ENCODE results near the gene EEF1AKMT1. TPM values are rescaled to one million over a fixed set of nuclear protein-coding genes. Genes with fewer than 3 reads are reported as not detected.

Gene EEF1AKMT1
- total RNA-seq, 1 donor from 2014 or later, result 12.3 TPM

- TF ChIP-seq, protein P1, sequence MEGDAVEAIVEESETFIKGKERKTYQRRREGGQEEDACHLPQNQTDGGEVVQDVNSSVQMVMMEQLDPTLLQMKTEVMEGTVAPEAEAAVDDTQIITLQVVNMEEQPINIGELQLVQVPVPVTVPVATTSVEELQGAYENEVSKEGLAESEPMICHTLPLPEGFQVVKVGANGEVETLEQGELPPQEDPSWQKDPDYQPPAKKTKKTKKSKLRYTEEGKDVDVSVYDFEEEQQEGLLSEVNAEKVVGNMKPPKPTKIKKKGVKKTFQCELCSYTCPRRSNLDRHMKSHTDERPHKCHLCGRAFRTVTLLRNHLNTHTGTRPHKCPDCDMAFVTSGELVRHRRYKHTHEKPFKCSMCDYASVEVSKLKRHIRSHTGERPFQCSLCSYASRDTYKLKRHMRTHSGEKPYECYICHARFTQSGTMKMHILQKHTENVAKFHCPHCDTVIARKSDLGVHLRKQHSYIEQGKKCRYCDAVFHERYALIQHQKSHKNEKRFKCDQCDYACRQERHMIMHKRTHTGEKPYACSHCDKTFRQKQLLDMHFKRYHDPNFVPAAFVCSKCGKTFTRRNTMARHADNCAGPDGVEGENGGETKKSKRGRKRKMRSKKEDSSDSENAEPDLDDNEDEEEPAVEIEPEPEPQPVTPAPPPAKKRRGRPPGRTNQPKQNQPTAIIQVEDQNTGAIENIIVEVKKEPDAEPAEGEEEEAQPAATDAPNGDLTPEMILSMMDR (IDR thresholded peaks at IDR 0.05), result no peak
- TF ChIP-seq EZH2phosphoT487 (IDR thresholded peaks at IDR 0.05) (no peak), EZH2 (IDR thresholded peaks at IDR 0.05) (no peak)
- Histone ChIP-seq H3F3A (ENCODE audit: low read depth) (no peaks in the 10 kb centered on the region), H4K20me1 (ENCODE audit: low read depth) (no peaks in the 10 kb centered on the region), H3K9me3 (ENCODE audit: low read depth) (no peaks in the 10 kb centered on the region), H3K27ac (no peak overlapping the region), H3K36me3 (peaks cover 12% of the 10 kb centered on the region), H3K4me1 (no peaks in the 10 kb centered on the region), H3K4me3 (no peak overlapping the region), H2AFZ (replicated peaks) (no peak overlapping the region), H3K9ac (no peak overlapping the region), H3K27me3 (no peaks in the 10 kb centered on the region), H3K4me2 (no peak overlapping the region), H3K79me2 (ENCODE audit: low read depth) (no peaks in the 10 kb centered on the region)
- Mint-ChIP-seq H3K27me3 (ENCODE audit: insufficient read depth, low read depth) (no peaks in the 10 kb centered on the region), H3K4me3 (no peak overlapping the region), H3K4me1 (no peaks in the 10 kb centered on the region), H3K9me3 (no peaks in the 10 kb centered on the region), H3K36me3 (peaks cover 16% of the 10 kb centered on the region), H3K27ac (no peak overlapping the region)
- DNase-seq (ENCODE audit: low spot score), result no peak
Observed at GRCh38 chr13:20812890-20813289, 39.1 kb upstream of the EEF1AKMT1 start.

DNA sequence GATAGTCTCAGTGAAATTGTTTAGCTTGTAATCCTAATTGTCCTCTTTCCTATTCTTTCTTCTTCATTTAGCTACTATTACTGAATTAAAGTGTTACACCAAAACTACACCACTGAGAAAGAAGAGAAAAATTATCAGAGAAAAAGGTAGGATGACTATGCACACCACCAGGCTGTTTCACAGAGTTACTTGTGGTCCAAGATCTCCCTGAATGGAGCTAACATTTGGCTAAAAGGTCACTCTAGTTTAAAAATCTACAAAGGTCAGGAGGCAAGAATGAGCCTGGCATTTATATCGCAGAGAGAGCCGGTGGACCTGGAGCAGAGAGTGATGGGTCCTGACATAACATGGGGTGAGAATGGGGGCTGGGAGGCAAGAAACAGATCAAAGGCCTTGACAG is 37.0 kb upstream of the EEF1AKMT1 start:
- no peak overlapping the region for H3K4me3 ChIP-seq
- H2AFZ ChIP-seq (replicated peaks), result no peak overlapping the region
- H3K4me1 ChIP-seq, result no peaks in the 10 kb centered on the region
- no peaks in the 10 kb centered on the region for H3K9me3 Mint-ChIP-seq
- no peaks in the 10 kb centered on the region for H3F3A ChIP-seq (ENCODE audit: low read depth)
- no peaks in the 10 kb centered on the region for H3K9me3 ChIP-seq (ENCODE audit: low read depth)
- no peak overlapping the region for H3K27ac ChIP-seq
- no peaks in the 10 kb centered on the region for H3K27me3 ChIP-seq
- TF ChIP-seq EZH2phosphoT487 (IDR thresholded peaks at IDR 0.05) (no peak), EZH2 (IDR thresholded peaks at IDR 0.05) (no peak)
- TF ChIP-seq, protein P1 (IDR thresholded peaks at IDR 0.05), result no peak
- H3K4me2 ChIP-seq, result no peak overlapping the region
- no peaks in the 10 kb centered on the region for H4K20me1 ChIP-seq (ENCODE audit: low read depth)
- no peaks in the 10 kb centered on the region for H3K4me1 Mint-ChIP-seq
- peaks cover 28% of the 10 kb centered on the region for H3K36me3 ChIP-seq
- H3K79me2 ChIP-seq (ENCODE audit: low read depth), result no peaks in the 10 kb centered on the region
- no peak overlapping the region for H3K27ac Mint-ChIP-seq
- H3K4me3 Mint-ChIP-seq, result no peak overlapping the region
- no peaks in the 10 kb centered on the region for H3K27me3 Mint-ChIP-seq (ENCODE audit: insufficient read depth, low read depth)
- H3K9ac ChIP-seq, result no peak overlapping the region
- DNase-seq (ENCODE audit: low spot score), result no peak
- peaks cover 20% of the 10 kb centered on the region for H3K36me3 Mint-ChIP-seq

- TF ChIP-seq EZH2 (IDR thresholded peaks at IDR 0.05) (no peak), EZH2phosphoT487 (IDR thresholded peaks at IDR 0.05) (no peak)
- TF ChIP-seq, protein P1 (IDR thresholded peaks at IDR 0.05), result no peak
- Mint-ChIP-seq H3K27me3 (ENCODE audit: insufficient read depth, low read depth) (no peaks in the 10 kb centered on the region), H3K27ac (no peak overlapping the region), H3K4me1 (no peaks in the 10 kb centered on the region), H3K36me3 (peaks cover 23% of the 10 kb centered on the region), H3K4me3 (no peak overlapping the region), H3K9me3 (no peaks in the 10 kb centered on the region)
- peaks cover 5% of the 10 kb centered on the region for H3F3A ChIP-seq (ENCODE audit: low read depth)
- no peak for DNase-seq (ENCODE audit: low spot score)
- no peaks in the 10 kb centered on the region for H3K79me2 ChIP-seq (ENCODE audit: low read depth)
- H2AFZ ChIP-seq (replicated peaks), result no peak overlapping the region
- H3K4me1 ChIP-seq, result no peaks in the 10 kb centered on the region
- H3K4me3 ChIP-seq, result no peak overlapping the region
- H3K9ac ChIP-seq, result no peak overlapping the region
- H3K9me3 ChIP-seq (ENCODE audit: low read depth), result no peaks in the 10 kb centered on the region
- H3K27ac ChIP-seq, result no peak overlapping the region
- no peaks in the 10 kb centered on the region for H3K27me3 ChIP-seq
- H3K4me2 ChIP-seq, result no peak overlapping the region
- H3K36me3 ChIP-seq, result peaks cover 28% of the 10 kb centered on the region
- no peaks in the 10 kb centered on the region for H4K20me1 ChIP-seq (ENCODE audit: low read depth)
Observed at GRCh38 chr13:20808874-20809273, 35.1 kb upstream of the EEF1AKMT1 start.
